ENCODE results near the gene PPP2R5E.

GRCh38 chr14:63468294-63468693 lies 74.9 kb downstream of the PPP2R5E start:
- TF ChIP-seq, protein P1, sequence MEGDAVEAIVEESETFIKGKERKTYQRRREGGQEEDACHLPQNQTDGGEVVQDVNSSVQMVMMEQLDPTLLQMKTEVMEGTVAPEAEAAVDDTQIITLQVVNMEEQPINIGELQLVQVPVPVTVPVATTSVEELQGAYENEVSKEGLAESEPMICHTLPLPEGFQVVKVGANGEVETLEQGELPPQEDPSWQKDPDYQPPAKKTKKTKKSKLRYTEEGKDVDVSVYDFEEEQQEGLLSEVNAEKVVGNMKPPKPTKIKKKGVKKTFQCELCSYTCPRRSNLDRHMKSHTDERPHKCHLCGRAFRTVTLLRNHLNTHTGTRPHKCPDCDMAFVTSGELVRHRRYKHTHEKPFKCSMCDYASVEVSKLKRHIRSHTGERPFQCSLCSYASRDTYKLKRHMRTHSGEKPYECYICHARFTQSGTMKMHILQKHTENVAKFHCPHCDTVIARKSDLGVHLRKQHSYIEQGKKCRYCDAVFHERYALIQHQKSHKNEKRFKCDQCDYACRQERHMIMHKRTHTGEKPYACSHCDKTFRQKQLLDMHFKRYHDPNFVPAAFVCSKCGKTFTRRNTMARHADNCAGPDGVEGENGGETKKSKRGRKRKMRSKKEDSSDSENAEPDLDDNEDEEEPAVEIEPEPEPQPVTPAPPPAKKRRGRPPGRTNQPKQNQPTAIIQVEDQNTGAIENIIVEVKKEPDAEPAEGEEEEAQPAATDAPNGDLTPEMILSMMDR (IDR thresholded peaks at IDR 0.05), result no peak
- no peak for TF ChIP-seq POLR2A (IDR thresholded peaks at IDR 0.05)
